ENCODE measurements around the gene MEGF6. TPM values are rescaled to one million over a fixed set of nuclear protein-coding genes. Genes with fewer than 3 reads are reported as not detected.

The MEGF6 gene
- total RNA-seq, 1 experiment from 2014 or later: 14.3 TPM

DNA sequence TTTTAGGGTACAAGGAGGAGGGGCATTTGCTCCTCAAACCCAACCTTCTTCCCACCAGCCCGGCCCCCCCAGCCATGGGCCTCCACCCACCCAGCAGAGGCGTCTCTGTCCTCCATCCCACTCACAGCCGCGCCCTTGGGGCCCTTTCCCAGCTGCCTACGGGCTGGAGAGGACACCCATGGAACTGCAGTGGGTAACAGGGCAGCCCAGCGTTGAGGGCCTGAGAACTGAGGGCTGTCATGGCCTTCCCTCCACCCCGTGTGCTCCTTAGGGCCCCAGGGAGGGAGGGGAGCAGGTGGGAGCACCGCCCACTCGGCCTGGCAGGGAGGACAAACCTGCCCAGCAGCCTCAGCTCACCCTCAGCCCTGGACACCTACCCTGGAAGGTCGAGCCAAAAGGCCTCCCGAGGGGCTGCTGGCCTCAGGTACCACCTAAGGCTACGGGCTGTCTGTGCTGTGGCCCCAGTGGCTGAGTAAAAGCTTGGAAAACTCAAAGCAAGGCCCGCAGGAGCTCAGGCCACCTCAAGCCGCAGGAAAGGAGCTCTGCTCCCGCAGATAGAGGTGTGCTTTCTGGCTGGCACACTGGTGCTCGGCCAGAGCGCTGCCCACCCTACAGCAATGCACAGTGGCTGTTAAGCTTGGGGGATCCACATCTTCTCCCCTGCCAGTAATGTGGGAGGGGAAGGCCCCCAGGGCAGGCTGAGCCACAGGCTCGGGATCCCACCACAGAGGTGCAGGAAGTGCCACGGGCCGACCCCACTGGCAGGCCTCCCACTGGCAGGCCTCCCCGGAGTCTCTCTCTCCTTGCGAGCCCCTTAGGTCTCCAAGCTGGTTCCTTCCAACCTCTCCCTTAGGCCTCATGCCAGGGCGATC, 159.1 kb downstream of the MEGF6 start:
- H3K27ac Mint-ChIP-seq (ENCODE audit: low read depth, unreplicated experiment): no peak overlapping the region
- ChIA-PET CTCF (interaction anchor here (0.5 to 4.8 kb wide), 28 partner anchors 9 to 1569 kb away, joined by 3 to 198 read pairs (median 6); no protein-coding TSS in a partner anchor), POLR2A (interaction anchor here (0.6 to 2.4 kb wide), 11 partner anchors 11 to 344 kb away, joined by 3 to 20 read pairs (median 5); partner anchors contain the start of genes LRRC47 and TPRG1L)
- DNase-seq (ENCODE audit: unreplicated experiment): no peak
- H3K4me1 Mint-ChIP-seq (ENCODE audit: insufficient read depth, unreplicated experiment): no peaks in the 10 kb centered on the region
- H3K4me3 Mint-ChIP-seq (ENCODE audit: unreplicated experiment): no peak overlapping the region
- BruUV-seq (replicated peaks): no TSS peak
- intact Hi-C loops (cut with micrococcal nuclease): loop anchor here (2.0 kb wide), 1 partner anchor 273 kb away; no protein-coding TSS in a partner anchor
- H3K27me3 Mint-ChIP-seq (ENCODE audit: insufficient read depth, unreplicated experiment): peaks cover 19% of the 10 kb centered on the region
- no peaks in the 10 kb centered on the region for H3K36me3 Mint-ChIP-seq (ENCODE audit: insufficient read depth, unreplicated experiment)
- peaks cover 11% of the 10 kb centered on the region for H3K9me3 Mint-ChIP-seq (ENCODE audit: unreplicated experiment)
- TF ChIP-seq, protein P1, sequence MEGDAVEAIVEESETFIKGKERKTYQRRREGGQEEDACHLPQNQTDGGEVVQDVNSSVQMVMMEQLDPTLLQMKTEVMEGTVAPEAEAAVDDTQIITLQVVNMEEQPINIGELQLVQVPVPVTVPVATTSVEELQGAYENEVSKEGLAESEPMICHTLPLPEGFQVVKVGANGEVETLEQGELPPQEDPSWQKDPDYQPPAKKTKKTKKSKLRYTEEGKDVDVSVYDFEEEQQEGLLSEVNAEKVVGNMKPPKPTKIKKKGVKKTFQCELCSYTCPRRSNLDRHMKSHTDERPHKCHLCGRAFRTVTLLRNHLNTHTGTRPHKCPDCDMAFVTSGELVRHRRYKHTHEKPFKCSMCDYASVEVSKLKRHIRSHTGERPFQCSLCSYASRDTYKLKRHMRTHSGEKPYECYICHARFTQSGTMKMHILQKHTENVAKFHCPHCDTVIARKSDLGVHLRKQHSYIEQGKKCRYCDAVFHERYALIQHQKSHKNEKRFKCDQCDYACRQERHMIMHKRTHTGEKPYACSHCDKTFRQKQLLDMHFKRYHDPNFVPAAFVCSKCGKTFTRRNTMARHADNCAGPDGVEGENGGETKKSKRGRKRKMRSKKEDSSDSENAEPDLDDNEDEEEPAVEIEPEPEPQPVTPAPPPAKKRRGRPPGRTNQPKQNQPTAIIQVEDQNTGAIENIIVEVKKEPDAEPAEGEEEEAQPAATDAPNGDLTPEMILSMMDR (IDR thresholded peaks at IDR 0.05; ENCODE audit: unreplicated experiment): no peak

DNA sequence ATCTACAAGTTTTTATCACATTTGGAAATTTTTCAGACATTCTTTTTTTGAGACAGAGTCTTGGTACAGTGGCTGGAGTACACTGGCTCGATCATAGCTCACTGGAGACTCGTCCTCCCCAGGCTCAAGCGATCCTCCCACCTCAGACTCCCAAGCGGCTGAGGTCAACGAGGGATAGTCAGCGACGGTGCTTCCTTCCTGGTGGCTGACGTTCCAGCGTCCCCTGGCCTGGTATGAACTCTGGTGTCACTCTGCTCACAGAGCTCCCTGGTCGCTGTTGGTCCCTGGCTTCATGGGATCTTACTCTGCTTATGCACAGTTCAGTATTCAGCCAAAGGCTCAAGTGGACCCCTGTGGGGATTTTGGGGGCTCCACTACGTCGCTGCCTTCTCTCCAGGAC, 160.3 kb downstream of the MEGF6 start:
- Mint-ChIP-seq H3K27me3 (ENCODE audit: insufficient read depth, unreplicated experiment) (peaks cover 19% of the 10 kb centered on the region), H3K27ac (ENCODE audit: low read depth, unreplicated experiment) (no peak overlapping the region), H3K36me3 (ENCODE audit: insufficient read depth, unreplicated experiment) (no peaks in the 10 kb centered on the region), H3K4me3 (ENCODE audit: unreplicated experiment) (no peak overlapping the region), H3K9me3 (ENCODE audit: unreplicated experiment) (peaks cover 11% of the 10 kb centered on the region), H3K4me1 (ENCODE audit: insufficient read depth, unreplicated experiment) (no peaks in the 10 kb centered on the region)
- BruUV-seq (replicated peaks): no TSS peak
- intact Hi-C loops (cut with micrococcal nuclease): no loop called here
- ChIA-PET CTCF (interaction anchor here (0.6 to 4.8 kb wide), 5 partner anchors 34 to 1684 kb away, joined by 3 to 198 read pairs (median 5); no protein-coding TSS in a partner anchor), POLR2A (no interaction called here)
- TF ChIP-seq, protein P1 (IDR thresholded peaks at IDR 0.05; ENCODE audit: unreplicated experiment): no peak
- DNase-seq (ENCODE audit: unreplicated experiment): no peak

DNA sequence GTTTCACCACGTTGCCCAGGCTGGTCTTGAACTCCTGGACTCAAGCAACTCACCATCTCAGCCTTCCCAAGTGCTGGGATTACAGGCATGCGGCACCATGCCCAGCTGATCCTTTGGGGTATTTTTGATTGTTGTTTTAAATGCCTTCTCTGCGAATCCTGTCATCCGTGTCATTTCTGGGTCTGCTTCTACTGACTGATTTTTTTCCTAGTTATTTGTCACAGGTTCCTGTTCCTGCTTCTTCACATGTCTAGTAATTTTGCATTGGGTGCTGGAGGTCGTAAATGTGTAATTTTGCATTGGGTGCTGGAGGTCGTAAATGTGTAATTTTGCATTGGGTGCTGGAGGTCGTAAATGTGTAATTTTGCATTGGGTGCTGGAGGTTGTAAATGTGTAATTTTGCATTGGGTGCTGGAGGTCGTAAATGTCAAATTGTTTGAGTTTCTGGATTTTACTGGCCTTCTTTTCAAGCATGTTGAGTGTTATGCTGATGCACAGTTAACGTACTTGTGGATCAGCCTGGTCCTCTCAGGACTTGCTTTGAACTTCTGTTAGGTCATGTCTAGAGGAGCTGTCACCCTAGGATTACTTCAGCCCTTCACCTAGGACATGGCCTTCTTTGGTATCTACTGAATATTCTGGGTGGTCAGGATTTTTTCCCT, 161.0 kb downstream of the MEGF6 start:
- BruUV-seq (replicated peaks): no TSS peak
- Mint-ChIP-seq H3K36me3 (ENCODE audit: insufficient read depth, unreplicated experiment) (no peaks in the 10 kb centered on the region), H3K4me3 (ENCODE audit: unreplicated experiment) (no peak overlapping the region), H3K27ac (ENCODE audit: low read depth, unreplicated experiment) (no peak overlapping the region), H3K4me1 (ENCODE audit: insufficient read depth, unreplicated experiment) (no peaks in the 10 kb centered on the region), H3K27me3 (ENCODE audit: insufficient read depth, unreplicated experiment) (peaks cover 19% of the 10 kb centered on the region), H3K9me3 (ENCODE audit: unreplicated experiment) (peaks cover 11% of the 10 kb centered on the region)
- POLR2A ChIA-PET: no interaction called here
- CTCF ChIA-PET: interaction anchor here (0.6 to 4.8 kb wide), 7 partner anchors 23 to 1684 kb away, joined by 3 to 198 read pairs (median 4); no protein-coding TSS in a partner anchor
- DNase-seq (ENCODE audit: unreplicated experiment): no peak
- TF ChIP-seq, protein P1 (IDR thresholded peaks at IDR 0.05; ENCODE audit: unreplicated experiment): no peak
- intact Hi-C loops (cut with micrococcal nuclease): no loop called here

DNA sequence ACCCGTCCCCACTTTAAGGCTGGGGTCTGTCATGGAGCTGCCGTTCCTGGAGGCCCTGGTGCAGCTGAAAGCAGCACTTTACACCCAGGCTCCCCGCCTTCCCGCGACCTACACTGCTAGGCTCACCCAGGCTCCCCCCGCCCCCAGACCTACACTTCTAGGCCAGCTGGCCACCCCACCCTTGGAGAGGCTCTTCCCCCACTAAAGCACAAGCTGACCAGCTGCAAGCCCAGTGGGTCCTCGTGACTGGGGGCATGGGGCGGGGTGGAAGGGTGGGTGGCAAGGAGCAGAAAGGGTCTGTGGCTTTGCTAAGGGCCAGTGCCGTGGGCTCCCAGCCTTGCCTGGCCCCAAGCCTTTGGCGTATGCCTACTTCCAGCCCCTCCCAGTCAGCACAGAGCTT, 166.6 kb downstream of the MEGF6 start:
- POLR2A ChIA-PET: interaction anchor here (0.7 kb wide), 1 partner anchor 466 kb away, joined by 3 read pairs; no protein-coding TSS in a partner anchor
- DNase-seq (ENCODE audit: unreplicated experiment): no peak
- intact Hi-C loops (cut with micrococcal nuclease): no loop called here
- no peak overlapping the region for H3K4me3 Mint-ChIP-seq (ENCODE audit: unreplicated experiment)
- CTCF ChIA-PET: no interaction called here
- no peak overlapping the region for H3K27ac Mint-ChIP-seq (ENCODE audit: low read depth, unreplicated experiment)
- no peaks in the 10 kb centered on the region for H3K4me1 Mint-ChIP-seq (ENCODE audit: insufficient read depth, unreplicated experiment)
- TF ChIP-seq, protein P1 (IDR thresholded peaks at IDR 0.05; ENCODE audit: unreplicated experiment): no peak
- BruUV-seq (replicated peaks): no TSS peak
- H3K27me3 Mint-ChIP-seq (ENCODE audit: insufficient read depth, unreplicated experiment): peaks cover 45% of the 10 kb centered on the region
- H3K9me3 Mint-ChIP-seq (ENCODE audit: unreplicated experiment): peaks cover 11% of the 10 kb centered on the region
- no peaks in the 10 kb centered on the region for H3K36me3 Mint-ChIP-seq (ENCODE audit: insufficient read depth, unreplicated experiment)

All from MCF 10A (cell line).